Stimulated activated CD4-positive, alpha-beta T cell treated with anti-CD3 and anti-CD28 coated beads, TNF-alpha, amount 100 ng/mL, for 1 hour (primary cell): ENCODE measurements around the gene INA.
"Not testable (repeated sequence)": the region's sequence is repeated elsewhere in the genome, so short reads cannot be mapped to it uniquely, and the experiment has no call there.

Source experiments
- DNase-seq, 3 donors: peaks; one replicate each; pipeline ENCODE4 v3.0.0-alpha.2; 2020; ENCODE audit warnings: low read depth in 3 of 3, low spot score in 1 of 3

The INA gene

DNA sequence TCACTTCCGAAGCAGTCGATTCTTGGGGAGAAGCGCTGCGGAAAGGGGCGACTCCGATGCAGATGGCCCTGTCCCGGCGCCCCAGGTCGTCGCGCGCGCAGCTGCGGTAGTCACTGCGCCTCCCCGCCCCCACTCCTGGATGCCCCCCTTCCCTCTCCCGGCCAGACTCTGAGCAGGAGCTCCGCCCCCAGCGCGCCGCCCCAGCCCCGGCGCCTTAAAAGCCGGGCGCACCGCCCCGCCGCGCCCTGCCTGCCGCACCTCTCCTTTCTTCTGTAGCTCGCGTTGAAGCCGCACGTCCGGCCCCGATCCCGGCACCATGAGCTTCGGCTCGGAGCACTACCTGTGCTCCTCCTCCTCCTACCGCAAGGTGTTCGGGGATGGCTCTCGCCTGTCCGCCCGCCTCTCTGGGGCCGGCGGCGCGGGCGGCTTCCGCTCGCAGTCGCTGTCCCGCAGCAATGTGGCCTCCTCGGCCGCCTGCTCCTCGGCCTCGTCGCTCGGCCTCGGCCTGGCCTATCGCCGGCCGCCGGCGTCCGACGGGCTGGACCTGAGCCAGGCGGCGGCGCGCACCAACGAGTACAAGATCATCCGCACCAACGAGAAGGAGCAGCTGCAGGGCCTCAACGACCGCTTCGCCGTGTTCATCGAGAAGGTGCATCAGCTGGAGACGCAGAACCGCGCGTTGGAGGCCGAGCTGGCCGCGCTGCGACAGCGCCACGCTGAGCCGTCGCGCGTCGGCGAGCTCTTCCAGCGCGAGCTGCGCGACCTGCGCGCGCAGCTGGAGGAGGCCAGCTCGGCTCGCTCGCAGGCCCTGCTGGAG lies at the start of gene INA:
TSS of gene INA (plus strand) at position 243 of the 817 bp plus-strand sequence. CDS start at position 317, 74 bp downstream.
- DNase-seq, result no peak

DNA sequence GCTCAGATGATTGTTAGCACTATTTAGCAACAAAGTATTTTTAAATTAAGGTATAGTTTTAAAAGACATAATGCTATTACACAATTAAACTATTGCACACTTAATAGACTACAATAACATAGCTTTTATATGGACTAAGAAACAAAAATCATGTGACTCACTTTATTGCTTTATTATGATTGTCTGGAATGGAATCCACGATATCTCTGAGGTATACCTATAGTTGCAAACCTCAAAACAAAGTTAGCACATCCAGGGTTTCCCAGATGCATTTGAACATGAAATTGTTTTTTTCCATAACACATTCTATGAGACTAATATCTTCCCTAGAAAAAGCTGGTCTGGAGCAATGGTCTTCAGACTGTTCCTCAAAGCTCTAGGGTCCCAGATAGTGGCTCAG lies 49.5 kb upstream of the INA start:
- DNase-seq, result no peak

DNA sequence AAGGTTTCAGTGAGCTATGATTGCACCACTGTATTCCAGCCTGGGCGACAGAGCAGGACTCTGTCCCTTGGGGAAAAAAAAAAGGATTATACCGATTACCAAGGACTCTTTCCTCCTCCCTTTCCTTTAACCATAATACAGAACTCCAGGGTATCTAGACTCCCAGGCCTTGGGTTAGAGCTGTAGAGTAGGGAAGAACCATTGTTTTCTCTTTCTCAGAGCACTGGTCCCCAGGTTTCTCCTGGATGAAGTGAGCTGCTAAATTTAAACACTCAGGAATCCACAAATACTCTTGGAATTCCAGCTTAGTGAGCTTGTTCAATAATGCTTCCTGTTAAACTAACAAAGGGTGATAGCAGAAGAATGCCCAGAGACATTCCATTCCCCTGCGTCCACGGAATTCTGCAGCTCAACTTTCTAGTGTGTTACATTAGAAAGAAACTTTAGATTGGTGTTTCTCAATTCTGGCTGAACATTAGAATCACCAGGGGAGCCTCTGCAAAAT lies 45.8 kb upstream of the INA start:
- no peak for DNase-seq

DNA sequence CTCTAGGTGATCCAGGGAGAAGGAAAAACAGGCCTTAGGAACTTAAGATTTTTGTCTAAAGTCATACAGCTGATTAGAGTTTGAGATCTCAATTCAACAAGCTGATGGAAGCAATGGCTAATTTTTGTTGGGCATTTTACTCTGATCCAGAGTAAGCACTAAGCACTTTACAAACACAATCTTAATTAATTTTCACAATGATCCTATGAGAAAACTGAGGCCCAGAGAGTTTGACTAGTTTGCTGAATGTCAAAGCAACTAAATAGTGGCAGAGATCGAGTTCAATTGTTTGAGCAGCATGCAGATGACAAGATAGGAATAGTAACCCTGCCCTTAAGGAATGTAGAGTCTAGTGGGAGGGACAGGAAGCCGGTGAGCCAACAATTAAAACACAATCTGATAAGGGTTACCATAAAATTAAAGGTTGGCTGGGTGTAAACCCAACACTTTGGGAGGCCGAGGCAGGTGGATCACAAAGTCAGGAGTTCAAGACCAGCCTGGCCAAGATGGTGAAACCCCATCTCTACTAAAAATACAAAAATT lies 44.7 kb upstream of the INA start:
- DNase-seq, result no peak

DNA sequence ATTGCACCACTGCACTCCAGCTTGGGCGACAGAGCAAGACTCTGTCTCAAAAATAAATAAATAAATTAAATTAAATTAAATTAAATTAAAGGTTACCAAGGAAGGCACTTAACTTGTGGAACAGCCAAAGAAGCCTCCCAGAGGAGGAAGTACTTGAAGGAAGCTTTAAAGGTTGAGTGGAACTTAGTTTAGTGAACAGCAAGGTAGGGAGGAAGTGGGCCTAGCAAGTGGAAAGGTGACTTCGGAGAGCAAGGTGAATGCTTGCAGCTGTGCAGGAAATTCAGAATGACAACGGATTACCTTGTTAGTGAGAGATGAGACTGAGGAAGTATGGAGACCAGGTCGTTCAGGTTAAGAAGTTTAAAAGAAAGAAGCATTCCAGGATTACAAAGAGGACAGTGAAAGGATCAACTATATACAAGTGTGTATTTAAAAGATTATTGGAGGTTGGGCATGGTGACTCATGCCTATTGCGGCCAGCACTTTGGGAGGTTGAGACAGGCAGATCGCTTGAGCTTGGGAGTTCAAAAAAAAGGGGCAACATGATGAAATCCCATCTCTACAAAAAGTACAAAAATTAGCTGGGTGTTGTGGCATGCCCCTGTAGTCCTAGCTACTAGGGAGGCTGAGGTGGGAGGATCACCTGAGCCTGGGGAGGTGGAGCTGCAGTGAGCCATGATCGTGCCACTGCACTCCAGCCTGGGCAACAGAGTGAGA lies 44.0 kb upstream of the INA start:
- no peak for DNase-seq

DNA sequence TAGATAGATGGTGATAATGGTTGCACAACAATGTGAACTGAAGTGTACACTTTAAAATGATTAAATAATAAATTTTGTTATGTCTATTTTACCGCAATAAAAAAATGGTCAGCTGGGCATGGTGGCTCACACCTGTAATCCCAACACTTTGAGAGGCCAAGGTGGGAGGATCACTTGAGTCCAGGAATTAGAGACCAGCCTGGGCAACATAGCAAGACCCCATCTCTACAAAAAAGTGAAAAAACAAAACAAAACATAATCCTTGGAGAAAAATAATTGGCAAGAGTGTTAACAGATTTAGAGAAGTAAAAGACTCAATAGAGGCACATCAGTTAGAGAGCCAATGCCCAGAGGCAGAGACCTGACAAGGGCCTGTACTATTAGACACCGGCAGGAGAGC lies 41.2 kb upstream of the INA start:
- no peak for DNase-seq

DNA sequence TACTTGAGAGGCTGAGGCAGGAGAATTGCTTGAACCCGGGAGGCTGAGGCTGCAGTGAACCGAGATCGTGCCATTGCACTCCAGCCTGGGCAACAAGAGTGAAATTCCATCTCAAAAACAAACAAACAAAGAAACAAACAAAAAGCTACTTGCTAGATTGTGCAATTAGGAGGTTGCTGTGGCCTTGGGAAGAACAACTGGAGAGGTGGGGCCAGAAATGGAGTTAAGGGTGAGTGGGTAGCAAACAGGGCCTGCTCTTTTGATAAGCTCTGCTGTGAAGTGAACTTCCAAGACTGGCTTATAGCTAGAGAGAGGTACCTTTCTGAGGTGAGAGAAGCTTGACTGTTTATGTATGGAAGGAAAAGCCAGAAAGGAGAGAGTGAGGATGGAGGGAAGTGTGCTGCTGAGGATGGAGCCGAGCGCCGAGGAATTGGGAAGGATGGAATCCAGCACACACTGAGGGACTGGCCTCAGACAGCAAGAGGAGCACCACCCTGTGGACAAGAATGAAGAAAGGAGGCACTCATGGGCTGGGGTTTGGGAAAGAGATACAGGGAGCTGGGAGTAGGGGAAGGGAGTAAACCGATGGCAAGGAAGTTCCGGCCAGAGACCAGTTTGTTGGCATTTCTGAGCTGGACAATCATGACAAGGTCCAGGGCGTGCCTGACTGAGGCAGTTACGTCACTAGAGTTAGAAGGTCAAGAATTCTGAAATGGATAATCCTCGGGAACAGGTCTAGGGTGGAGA lies 38.3 kb upstream of the INA start:
- DNase-seq, result no peak

DNA sequence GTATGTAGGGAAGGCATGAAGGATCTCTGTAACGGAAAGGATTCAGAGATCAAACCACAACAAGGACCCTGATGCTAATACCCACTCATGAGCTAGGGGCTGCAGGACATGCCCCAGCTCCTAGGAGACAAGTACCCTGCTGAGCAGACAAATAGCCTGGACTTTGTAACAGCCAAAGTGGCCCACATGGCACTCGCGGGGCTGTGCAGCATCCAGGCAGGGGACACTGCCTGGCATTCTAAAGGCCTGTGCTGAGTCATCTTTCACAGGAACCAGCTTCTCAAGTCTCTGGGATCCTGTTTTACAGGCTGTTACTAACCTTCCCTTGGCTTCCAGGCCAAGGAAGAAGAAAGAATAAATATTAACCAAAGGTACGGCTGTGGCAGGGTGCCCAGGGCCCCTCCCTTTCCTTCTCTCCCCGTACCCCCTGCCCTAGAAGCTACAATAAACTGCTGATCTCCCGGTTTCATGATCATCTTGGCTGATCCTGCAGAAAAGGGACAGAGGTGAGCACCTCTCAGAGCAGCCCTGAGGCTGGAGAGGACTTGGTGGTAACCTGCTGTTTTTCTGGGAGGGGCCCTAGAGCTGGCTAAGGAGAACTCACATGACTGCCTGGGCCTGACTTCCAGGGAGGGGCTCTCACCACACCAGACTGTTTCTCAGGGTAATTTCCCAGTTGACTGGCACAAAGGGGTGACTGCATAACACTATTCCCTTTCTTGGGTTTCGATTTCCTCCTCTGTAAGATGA lies 35.5 kb upstream of the INA start:
- DNase-seq, result no peak

DNA sequence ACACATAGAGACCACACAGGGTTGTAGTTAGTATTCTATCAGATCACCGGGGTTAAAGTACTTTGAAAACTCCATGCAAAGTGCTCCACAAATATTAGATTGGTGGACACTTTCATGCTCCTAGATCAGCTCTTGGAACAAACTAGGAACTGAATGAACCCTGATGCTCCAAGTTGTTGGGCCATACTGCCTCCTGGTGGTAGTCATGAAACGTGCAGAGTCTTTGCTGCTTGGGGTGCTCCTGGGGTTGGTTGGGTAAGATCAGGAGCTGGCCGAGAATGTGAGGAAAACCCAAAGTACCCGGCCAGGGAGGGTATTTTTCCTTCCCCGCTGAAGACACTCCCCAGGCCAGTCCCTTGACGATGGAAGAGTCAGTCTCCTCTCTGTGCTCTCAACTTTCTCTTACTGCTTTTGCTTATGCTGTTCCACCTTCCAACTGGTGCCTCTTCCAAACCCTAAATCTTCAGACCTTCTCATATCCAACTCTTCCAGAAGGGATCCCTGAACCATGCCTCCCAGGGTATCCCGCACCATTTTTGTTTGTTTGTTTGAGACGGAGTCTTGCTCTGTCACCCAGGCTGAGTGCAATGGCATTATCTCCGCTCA lies 32.2 kb upstream of the INA start:
- DNase-seq, result peak in 2 of 3 donors; percentile 29 to 36

DNA sequence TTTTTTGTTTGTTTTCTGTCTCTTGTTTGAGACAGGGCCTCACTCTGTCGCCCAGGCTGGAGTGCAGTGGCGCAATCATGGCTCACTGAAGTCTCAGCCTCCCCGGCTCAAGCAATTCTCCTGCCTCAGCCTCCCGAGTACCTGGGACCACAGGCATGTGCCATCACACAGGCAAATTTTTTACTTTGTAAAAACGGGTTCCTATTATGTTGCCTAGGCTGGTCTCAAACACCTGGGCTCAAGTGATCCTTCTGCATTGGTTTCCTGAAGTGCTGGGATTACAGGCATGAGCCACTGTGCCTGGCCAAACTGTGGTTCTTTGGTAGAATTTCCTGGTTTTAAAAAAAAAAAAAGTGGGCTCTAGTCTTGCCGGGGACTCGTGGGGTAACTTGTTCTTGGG lies 31.4 kb upstream of the INA start, which contains the start of gene RPEL1:
TSS of gene RPEL1 (plus strand) at position 301 of the 400 bp plus-strand sequence. CDS start 110 bp downstream, outside the sequence.
- DNase-seq, result not testable (repeated sequence)

DNA sequence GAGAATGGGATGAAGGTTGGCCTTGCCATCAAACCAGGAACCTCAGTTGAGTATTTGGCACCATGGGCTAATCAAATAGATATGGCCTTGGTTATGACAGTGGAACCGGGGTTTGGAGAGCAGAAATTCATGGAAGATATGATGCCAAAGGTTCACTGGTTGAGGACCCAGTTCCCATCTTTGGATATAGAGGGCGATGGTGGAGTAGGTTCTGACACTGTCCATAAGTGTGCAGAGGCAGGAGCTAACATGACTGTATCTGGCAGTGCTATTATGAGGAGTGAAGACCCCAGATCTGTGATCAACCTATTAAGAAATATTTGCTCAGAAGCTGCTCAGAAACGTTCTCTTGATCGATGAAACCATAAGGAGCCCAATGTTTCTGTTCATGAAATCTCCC lies 30.6 kb upstream of the INA start:
- no peak for DNase-seq

DNA sequence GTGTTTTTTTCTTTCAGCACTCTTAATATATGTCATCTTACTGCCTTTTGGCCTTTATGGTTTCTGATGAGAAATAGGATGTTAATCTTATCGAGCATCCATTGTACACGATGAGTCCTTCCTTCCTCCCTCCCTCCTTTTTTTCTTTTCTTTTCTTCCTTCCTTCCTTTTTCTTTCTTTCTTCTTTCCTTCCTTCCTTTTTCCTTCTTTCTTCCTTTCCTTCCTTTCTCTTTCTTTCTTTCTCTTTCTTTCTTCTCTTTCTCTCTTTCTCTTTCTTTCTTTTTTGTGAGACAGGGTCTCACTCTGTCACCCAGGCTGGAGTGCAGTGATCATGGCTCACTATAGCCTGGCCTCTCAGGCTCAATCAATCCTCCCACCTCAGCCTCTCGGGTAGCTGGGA lies 22.8 kb upstream of the INA start:
- DNase-seq, result no peak

DNA sequence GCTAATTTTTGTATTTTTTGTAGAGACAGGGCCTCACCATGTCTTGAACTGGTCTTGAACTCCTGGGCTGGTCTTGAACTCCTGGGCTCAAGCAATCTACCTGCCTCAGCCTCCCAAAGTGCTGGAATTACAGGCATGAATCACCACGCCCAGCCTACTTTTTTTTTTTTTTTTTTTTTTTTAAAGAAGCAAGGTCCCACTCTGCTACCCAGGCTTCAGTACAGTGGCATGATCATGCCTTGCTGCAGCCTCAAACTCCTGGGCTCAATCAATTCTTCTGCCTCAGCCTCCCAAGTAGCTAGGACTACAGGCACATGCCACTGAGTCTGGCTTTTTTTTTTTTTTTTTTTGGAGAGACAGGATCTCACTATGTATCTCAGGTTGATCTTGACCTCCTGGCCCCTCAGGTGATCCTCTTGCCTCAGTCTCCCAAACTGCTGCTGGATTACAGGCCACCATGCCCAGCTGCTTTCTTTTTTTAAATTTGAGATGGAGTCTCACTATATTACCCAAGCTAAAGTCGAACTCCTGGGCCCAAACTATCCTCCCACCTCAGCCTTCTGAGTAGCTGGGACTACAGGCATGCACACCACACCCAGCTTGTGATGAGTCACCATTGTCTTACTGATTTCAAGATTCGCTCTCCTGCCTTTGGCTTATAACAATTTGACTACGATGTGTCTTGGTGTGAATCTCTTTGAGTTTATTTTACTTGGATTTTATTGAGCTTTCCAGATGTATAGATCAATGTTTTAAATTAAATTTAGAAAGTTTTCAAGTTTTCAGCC lies 22.2 kb upstream of the INA start:
- DNase-seq, result no peak

DNA sequence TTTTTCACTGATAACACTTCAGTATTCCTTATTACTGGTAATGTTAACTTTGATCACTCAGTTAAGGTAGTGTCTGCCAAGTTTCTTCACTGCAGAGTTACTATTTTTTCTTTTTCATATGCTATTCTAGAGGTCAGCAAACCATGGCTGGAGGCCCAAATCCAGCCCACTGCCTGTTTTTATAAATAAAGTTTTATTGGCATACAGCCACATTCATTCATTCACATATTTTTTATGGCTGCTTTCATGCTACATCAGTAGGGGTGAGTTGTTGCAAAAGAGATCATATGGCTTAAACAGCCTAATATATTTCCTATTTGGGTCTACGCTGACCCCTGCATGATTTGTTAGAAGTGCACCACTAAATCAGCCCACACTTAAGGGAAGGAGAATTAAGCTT lies 20.3 kb upstream of the INA start:
- DNase-seq, result no peak

DNA sequence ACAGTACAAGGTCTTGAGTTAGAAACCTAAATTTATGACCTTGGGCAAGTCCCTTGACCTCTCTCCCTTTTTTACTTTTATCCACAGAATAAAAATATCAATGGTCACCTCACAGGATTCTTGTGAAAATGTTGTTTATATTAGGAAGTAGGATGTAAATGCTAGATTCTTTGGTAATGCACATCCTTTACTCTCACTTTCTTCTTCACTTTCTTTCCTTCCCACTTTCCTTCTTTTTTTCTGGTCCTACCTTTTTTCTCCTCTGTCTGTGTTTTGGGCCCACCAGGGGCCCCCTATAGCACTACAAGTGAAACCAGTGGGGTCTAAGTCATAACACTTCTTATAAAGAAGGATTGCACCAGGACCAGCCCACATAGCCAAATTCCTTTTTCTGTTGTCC lies 19.1 kb upstream of the INA start:
- DNase-seq, result no peak

DNA sequence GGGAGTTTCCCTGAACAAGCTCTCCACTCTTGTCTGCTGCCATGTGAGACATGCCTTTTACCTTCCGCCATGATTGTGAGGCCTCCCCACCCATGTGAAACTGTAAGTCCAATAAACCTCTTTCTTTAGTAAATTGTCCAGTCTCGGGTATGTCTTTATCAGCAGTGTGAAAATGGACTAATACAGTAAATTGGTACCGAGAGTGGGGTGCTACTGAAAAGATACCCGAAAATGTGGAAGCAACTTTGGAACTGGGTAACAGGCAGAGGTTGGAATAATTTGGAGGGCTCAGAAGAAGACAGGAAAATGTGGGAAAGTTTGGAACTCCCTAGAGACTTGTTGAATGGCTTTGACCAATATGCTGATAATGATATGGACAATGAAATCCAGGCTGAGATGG lies 18.0 kb upstream of the INA start:
- DNase-seq, result not testable (repeated sequence)

DNA sequence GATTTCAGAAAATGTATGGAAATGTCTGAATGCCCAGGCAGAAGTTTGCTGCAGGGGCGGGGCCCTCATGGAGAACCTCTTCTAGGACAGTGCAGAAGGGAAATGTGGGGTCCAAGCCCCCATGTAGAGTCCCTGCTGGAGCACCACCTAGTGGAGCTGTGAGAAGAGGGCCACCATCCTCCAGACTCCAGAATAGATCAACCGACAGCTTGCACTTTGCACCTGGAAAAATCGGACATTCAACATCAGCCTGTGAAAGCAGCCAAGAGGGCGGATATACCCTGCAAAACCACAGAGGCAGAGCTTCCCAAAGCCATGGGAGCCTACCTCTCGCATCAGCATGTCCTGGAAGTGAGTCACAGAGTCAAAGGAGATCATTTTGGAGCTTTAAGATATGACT lies 16.9 kb upstream of the INA start:
- DNase-seq, result no peak

DNA sequence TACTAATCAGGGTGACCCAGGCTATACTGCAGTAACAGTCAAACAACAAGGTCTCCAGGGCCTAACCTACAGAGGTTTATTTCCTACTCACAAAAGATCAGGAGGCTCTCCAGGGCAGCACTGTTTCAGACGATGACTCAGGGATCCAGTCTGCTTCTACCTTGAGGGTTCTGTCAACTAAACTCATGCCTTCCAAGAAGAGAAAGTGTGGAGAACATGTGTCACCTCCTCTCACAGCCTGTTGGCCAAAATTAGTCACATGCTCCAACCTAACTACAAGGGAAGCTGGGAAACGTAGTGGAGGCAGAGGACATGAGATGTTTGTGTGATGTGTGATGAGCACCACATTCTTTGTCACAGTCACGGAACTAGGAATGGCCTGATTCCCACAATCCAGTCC lies 14.7 kb upstream of the INA start:
- no peak for DNase-seq

DNA sequence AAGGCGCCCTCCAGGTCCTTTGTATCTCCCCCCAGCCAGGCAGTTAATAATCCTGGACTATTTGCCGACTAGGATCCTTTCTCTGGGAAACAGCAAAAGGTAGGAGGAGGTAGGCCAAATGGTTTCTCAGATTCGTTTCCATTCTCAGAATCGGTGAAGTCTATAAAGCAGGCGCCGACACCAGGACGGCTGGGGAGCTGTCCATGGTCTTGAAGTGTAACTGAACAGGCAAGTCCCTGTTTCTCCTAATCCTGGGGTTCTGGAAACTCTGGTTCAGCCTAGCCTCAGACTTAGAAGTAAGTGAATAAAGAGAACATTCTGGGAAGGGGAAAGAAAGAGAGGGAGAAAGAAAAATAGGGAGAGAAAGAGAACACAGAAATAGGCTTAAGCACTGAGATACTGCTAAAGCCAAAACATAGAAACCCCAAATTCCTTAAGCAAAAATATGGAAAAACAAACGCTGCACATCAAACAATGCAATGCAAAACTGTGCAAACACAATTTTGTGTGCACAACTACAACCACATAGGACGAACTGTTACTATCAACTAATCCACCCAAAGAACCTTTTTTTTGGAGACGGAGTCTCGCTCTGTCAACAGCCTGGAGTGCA lies 11.1 kb upstream of the INA start:
- DNase-seq, result no peak
